ENCODE results near the gene SRM. TPM values are rescaled to one million over a fixed set of nuclear protein-coding genes. Genes with fewer than 3 reads are reported as not detected.

Gene SRM
- total RNA-seq = 67.8 and 150 TPM in 2 replicates

DNA sequence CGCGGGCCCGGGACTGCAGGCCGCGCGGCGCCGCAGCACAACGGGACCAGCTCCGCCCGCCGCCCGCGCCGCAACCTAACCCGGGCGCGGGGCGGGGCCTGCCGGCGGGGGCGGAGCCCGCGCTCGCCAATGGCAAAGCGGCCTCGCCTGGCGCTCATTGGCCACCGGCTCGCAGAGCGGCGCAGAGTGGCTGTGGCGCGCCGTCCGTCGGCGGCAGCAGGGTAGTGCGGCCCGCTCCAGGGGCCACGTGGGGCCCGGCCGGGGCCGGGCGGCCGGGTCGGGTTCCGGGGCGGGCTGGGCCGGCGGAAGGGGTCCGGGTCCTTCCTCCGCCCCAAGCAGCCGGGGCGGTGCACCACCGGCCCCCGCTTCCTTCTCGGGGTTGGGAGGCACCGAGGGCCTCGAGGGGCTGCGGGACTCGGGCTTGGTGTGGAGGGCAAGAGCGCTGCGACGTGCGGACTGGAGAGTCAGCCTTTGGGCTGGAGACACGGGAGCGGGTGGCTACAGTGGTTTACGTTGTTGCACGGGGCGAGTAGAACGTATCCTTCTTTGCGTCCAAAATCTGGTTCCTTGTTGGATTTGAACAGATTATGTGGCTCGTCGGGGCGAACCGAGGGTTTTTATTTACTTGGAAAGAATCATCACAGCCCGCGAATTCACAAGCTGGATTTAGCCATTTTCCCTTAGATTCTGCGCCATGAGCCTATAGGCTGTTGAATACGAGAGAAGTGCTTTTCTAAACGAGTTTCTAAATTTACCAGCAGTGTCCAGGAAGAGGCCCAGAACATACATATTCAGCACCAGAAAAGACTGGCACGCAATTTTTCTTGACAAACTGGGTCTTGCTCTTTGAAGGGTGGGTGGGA lies at the start of gene SRM:
SRM (minus strand) TSS at position 51 of the 863 bp plus-strand sequence. CDS start 75 bp downstream, outside the sequence.

GRCh38 chr1:11099310-11100148 lies 39.7 kb upstream of the SRM start, which contains the start of gene EXOSC10:
TSS of gene EXOSC10 (minus strand) at chr1:11099869. CDS start at chr1:11099831, 38 bp downstream.

DNA sequence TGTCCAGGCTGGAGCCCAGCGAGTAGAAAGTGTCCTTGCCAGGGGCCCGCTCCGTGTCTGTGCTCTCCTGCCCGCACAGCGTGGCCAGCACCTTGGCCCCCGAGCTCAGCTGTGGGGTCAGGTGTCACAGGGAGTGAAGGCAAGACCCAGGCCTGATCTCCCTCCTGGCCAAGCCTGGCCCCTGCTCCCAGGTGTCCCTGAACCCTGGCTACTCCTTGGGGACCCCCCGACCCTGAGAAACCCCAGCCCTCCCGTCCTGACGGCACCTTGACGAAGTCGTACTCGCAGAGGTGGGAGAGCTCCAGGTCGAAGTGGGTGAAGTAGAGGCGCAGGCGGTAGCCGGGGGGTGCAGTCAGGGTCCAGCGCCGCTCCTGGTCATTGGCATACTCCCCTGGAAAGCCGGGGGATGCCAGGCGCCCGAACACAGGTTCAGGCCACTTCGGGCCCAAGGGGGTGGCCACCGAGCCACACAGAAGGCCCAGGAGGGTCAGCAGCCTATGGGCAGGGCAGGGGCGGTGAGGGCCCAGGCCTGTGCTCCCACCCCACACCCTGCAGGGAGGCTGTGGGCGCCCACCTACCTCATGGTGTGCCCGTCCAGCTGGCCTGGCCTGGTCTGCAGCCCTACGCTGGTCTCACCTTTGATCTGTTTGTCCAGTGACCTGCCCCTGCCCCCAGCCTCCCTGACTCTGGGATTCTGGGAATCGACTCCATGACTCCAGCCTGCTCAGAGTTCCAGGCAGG lies 13.0 kb downstream of the SRM start, which contains the start of gene MASP2:
MASP2 (minus strand) TSS at position 615 of the 741 bp plus-strand sequence; CDS start at position 583, 32 bp downstream.

DNA sequence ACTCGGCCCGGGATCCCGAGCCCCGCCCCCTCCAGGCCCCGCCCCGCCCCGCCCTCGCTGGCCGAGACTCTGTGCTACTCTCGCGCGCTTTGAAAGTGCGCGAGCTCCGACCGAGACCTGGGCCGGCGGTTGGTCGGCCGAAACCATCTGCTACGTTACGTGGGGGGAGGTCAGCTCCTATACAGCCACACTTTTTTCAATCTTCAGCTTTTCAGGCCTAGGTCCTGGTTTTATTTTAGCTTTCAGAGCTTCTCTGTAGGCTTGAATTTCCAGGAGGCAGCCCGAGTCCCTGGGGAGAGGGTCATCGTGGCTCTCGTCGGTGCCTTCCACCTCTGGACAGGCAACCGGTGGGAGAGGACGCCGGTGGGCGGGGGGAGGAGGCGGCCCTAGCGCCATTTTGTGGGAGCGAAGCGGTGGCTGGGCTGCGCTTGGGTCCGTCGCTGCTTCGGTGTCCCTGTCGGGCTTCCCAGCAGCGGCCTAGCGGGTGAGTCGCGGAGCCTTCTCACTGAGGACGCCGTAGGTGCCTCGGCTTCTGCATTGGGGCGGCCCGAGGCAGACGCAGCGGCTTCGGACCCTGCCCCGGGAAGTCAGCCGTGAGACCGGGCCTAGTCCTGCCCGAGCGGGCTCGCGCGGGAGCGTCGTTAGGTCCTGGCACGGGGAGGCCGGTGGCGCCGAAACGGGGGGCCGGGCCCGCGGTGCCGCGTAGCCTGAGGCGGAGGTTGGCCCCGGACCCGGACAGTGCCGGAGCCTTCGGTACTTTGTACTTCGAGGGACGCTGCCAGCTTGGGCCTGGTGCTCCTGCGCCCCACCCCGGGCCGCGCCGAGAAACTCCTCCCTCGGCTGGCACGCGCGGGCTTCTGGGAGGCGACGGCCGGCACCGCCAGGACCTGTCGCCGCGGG lies 47.3 kb downstream of the SRM start, which contains the start of gene TARDBP:
TARDBP (plus strand) TSS at position 395 of the 900 bp plus-strand sequence. CDS start 1,074 bp downstream, outside the sequence.

Other genes with a start within 250 kb of the SRM start
- gene TARDBP, start 47.4 kb downstream of the SRM start, total RNA-seq = 53.5 and 57.8 TPM in 2 replicates
- not detected in 2 replicates for gene MASP2, start 12.8 kb downstream of the SRM start, total RNA-seq
- 39.2 and 59.6 TPM in 2 replicates for gene EXOSC10, start 39.9 kb upstream of the SRM start, total RNA-seq
- gene ANGPTL7, start 129.3 kb upstream of the SRM start, total RNA-seq = 0.25 TPM in 1 of 2 replicates, not detected in the other
- gene MTOR, start 202.5 kb upstream of the SRM start, total RNA-seq = 34.5 and 39.9 TPM in 2 replicates
- gene UBIAD1, start 213.2 kb upstream of the SRM start, total RNA-seq = 13.4 and 13.9 TPM in 2 replicates

All from mesangial cell (primary cell).